GM21786 (cell line): ENCODE results near the gene CCDC126.
"Not testable (repeated sequence)": the region's sequence is repeated elsewhere in the genome, so short reads cannot be mapped to it uniquely, and the experiment has no call there.

Source experiments
- ATAC-seq: cut with Tn5 transposase; IDR thresholded peaks from one replicate; pipeline ENCODE4 v1.9.1; 2021; ENCODE audit not compliant: unreplicated experiment

Gene CCDC126

GRCh38 chr7:23622506-23622925 lies 25.3 kb downstream of the CCDC126 start:
- ATAC-seq, result no peak

- no peak for ATAC-seq
These were observed 31.2 kb downstream of the CCDC126 start for GRCh38 chr7:23628370-23628769.

- no peak for ATAC-seq
These were observed 36.2 kb downstream of the CCDC126 start for GRCh38 chr7:23633417-23633816.

- no peak for ATAC-seq
These were observed 48.6 kb downstream of the CCDC126 start for GRCh38 chr7:23645822-23646221.

- no peak for ATAC-seq
These were observed 56.8 kb downstream of the CCDC126 start for GRCh38 chr7:23653942-23654341.

GRCh38 chr7:23654508-23654907 lies 57.3 kb downstream of the CCDC126 start:
- no peak for ATAC-seq

- no peak for ATAC-seq
These were observed 58.3 kb downstream of the CCDC126 start for GRCh38 chr7:23655433-23655832.

- no peak for ATAC-seq
These were observed 61.7 kb downstream of the CCDC126 start for GRCh38 chr7:23658831-23659427.

- no peak for ATAC-seq
These were observed 64.2 kb downstream of the CCDC126 start for GRCh38 chr7:23661385-23661784.

DNA sequence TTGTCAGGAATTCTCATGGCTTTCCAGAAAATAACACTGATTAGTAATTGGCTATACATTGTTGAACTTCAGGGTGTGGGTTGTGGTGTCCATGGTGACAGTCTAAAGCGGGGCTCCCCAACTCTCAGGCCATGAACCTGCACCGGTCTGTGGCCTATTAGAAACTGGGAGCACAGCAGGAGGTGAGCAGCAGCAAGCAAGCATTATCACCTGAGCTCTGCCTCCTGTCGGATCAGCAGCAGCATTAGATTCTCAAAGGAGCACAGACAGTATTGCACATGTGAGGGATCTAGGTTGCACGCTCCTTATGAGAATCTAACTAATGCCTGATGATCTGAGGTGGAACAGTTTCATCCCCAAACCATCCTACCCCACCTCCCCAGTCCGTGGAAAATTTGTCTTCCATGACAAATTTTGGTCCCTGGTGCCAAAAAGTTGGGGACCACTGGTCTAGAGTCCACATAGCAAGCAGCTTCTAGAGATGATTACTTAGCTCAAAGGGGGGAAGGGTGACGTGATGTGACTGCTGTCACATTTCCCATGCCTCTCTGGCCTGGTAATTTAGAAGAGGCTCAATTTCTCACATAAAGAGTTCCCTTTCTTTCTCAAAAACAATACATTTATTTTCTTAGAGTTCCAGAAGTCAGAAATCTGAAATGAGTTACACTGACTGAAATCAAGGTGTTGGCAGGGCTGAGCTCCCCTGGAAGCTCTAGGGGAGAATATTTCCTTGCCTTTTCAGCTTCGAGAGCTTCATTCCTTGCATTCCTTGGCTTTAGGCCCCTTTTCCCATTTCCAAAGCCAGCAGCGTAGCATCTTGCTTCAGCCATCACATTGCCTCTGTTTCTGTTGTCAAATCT lies 65.2 kb downstream of the CCDC126 start:
- ATAC-seq, result no peak

- no peak for ATAC-seq
These were observed 65.8 kb downstream of the CCDC126 start for GRCh38 chr7:23662984-23663313.

- no peak for ATAC-seq
These were observed 66.9 kb downstream of the CCDC126 start for GRCh38 chr7:23664122-23664521.

DNA sequence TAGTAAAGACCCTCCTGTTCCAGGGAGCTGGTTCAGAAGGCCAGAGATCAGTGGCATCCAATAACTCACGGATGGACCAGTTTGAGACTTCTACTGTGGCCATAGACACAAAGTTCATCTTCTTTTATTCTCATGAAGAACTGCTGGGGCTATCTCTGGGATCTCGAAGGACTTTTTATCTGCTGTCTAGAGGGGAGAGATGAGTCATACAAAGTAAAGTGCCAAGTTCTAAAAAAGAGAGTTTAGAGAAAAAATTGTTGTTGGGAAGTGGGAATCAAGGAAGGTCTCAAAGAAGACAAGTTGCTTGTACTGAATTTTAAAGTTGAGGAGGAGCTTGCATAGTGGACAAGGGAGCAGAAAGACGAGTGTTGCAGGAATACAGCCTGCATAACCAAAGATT lies 74.9 kb downstream of the CCDC126 start:
- ATAC-seq, result no peak

GRCh38 chr7:23679898-23680413 lies 82.8 kb downstream of the CCDC126 start, which contains the start of gene FAM221A:
Gene FAM221A (plus strand): TSS chr7:23680199. CDS start chr7:23680219, 20 bp downstream.
- ATAC-seq, result peak; percentile 87

GRCh38 chr7:23680414-23681405 lies 83.5 kb downstream of the CCDC126 start:
- ATAC-seq, result peak; percentile 41

DNA sequence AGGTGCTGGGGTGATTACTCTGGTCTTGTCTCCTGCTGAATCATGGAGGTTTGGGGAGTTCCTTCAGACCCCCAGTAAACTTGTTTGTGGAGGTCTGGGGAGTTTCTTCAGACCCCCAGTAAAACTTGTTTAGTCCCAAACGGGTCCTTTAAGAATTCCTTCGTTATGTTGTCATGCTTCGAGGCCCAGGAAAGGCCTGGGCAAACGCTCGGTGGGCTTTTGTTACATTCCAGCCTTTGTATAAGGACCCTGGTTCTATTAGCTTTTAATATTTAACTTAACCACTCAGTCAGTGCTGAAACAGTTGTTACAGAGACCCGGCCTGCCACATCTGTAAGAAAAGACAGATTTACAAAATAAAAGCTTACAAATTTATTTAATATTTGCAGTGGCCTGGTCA lies 86.9 kb downstream of the CCDC126 start:
- ATAC-seq, result not testable (repeated sequence)

DNA sequence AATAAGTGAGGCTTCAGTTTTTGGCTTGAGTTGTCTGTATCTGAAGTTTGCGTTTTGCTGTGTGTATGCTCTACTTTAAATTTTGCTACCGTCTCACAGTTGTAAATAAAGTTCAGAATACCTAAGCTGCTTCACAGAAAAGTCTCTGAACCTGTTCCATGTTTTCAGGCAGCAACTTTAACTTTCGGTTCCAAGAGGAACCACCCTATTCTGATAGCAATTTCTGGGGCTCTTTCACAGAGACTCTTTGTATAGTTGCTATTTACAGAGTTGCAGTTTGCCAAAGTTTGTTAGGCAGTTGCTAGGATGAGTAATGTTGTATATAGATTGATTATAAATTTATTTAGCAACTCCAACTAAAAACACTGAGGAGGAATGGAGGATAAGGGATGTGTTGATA lies 88.5 kb downstream of the CCDC126 start:
- ATAC-seq, result no peak

- ATAC-seq, result no peak
These were observed 89.8 kb downstream of the CCDC126 start for GRCh38 chr7:23687011-23687410.

DNA sequence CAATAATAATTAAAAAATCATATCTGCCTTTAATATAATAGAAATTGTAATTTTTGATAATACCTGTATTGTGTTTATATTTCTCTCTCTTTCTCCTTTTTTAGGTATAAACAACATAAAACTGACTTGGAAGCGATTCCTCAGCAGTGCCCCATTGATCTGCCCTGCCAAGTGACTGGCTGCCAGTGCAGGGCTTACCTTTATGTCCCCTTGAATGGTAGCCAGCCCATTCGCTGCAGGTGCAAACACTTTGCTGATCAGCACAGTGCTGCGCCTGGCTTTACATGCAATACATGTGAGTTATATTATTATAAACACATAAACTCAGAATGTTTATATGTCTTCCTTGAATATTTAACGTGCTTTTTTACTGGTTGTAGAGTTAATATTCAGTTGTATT lies 92.0 kb downstream of the CCDC126 start:
- no peak for ATAC-seq

DNA sequence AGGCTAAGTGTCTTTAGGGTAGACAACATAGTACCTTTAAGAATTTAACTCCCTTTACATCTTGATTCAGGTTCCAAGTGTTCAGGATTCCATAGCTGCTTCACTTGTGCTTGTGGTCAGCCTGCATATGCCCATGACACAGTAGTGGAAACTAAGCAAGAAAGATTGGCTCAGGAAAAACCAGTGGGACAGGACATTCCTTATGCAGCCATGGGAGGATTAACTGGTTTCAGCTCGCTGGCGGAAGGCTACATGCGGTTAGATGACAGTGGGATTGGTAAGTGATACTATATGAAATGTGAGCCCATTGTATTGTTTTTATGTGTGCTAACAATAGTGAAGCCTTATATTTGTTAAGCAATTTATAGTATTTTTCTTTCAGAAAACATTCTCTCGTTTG lies 94.1 kb downstream of the CCDC126 start:
- no peak for ATAC-seq

GRCh38 chr7:23693224-23693623 lies 96.0 kb downstream of the CCDC126 start:
- ATAC-seq, result no peak
